ENCODE measurements around the gene ZBTB1.

GRCh38 chr14:64554556-64554955, 50.0 kb downstream of the ZBTB1 start:
- TF ChIP-seq POLR2A (IDR thresholded peaks at IDR 0.05), result no peak
- no peak for TF ChIP-seq CTCF (IDR thresholded peaks at IDR 0.05)
